GM12878 (cell line): Measurements from ENCODE around the gene ANKMY2. TPM values are rescaled to one million over a fixed set of nuclear protein-coding genes. Genes with fewer than 3 reads are reported as not detected.

Experiments used
- ASH2L ChIP-seq: fragments of 300-600, 200-600 bp; sonication (generic); IDR thresholded peaks from 2 replicates; pipeline ENCODE4 v1.6.1; 2017; ENCODE audit warnings: low read depth, mild to moderate bottlenecking, borderline replicate concordance
- ATF3 ChIP-seq: IDR thresholded peaks from 2 replicates; pipeline ENCODE4 v1.6.1; 2011; ENCODE audit warnings: low read depth, mild to moderate bottlenecking, low read length, moderate library complexity, borderline replicate concordance; ENCODE audit errors: extremely low read depth
- ATF7 ChIP-seq: fragments of 450-650 bp; IDR thresholded peaks from 2 replicates; pipeline ENCODE4 v1.6.1; 2016; ENCODE audit warnings: low read depth, mild to moderate bottlenecking
- CHD4 ChIP-seq: fragments of 200-600 bp; sonication (generic); IDR thresholded peaks from 2 replicates; pipeline ENCODE4 v1.6.1; 2016; ENCODE audit warnings: mild to moderate bottlenecking
- CREB1 ChIP-seq: IDR thresholded peaks from 2 replicates; pipeline ENCODE4 v1.6.1; 2012; ENCODE audit warnings: low read depth, mild to moderate bottlenecking, inconsistent platforms
- E4F1 ChIP-seq: fragments of 450-650 bp; IDR thresholded peaks from 2 replicates; pipeline ENCODE4 v1.6.1; 2018; ENCODE audit warnings: borderline replicate concordance, mild to moderate bottlenecking; ENCODE audit not compliant: partially characterized antibody
- EP300 ChIP-seq, 2 experiments: fragments of 150-350 bp in 1 of 2; IDR thresholded peaks; 2 replicates each; pipeline ENCODE4 v1.6.1; 2011 to 2012; ENCODE audit warnings: low read depth in 2 of 2, low read length in 2 of 2, borderline replicate concordance in 1 of 2, improper control_type of control experiment in 1 of 2, inconsistent platforms in 1 of 2; ENCODE audit not compliant: control insufficient read depth in 1 of 2
- ETV6 ChIP-seq, 2 experiments: fragments of 450-650 bp in 1 of 2; IDR thresholded peaks in 1 of 2; conservative IDR thresholded peaks in 1 of 2; 2 replicates each; pipeline ENCODE4 v1.6.1; 2014; ENCODE audit warnings: antibody characterized with exemption in 1 of 2, borderline replicate concordance in 1 of 2, low read depth in 1 of 2, mild to moderate bottlenecking in 1 of 2, moderate library complexity in 1 of 2
- IKZF2 ChIP-seq, 2 experiments: fragments of 450-650 bp; IDR thresholded peaks; 2 replicates each; pipeline ENCODE4 v1.6.1; 2017; ENCODE audit warnings: mild to moderate bottlenecking in 2 of 2, moderate library complexity in 2 of 2
- IRF4 ChIP-seq: IDR thresholded peaks from 2 replicates; pipeline ENCODE4 v1.6.1; 2011; ENCODE audit warnings: low read depth, low read length
- JUNB ChIP-seq: IDR thresholded peaks from 2 replicates; pipeline ENCODE4 v1.6.1; 2016; ENCODE audit warnings: antibody characterized with exemption, mild to moderate bottlenecking
- JUND ChIP-seq: IDR thresholded peaks from 2 replicates; pipeline ENCODE4 v1.6.1; 2012; ENCODE audit warnings: low read depth, mild to moderate bottlenecking, low read length, improper control_type of control experiment, moderate library complexity
- NKRF ChIP-seq: fragments of 450-650 bp; conservative IDR thresholded peaks from 2 replicates; pipeline ENCODE4 v1.6.1; 2017; ENCODE audit warnings: mild to moderate bottlenecking, moderate library complexity
- PAX5 ChIP-seq: IDR thresholded peaks from 2 replicates; pipeline ENCODE4 v1.6.1; 2011; ENCODE audit warnings: low read depth, low read length, borderline replicate concordance
- PKNOX1 ChIP-seq: fragments of 450-650 bp; IDR thresholded peaks from 2 replicates; pipeline ENCODE4 v1.6.1; 2016; ENCODE audit warnings: mild to moderate bottlenecking
- POLR2A ChIP-seq: IDR thresholded peaks from 2 replicates; pipeline ENCODE4 v1.6.1; 2011; ENCODE audit warnings: low read depth, mild to moderate bottlenecking, low read length
- POU2F2 ChIP-seq: IDR thresholded peaks from 3 replicates; pipeline ENCODE4 v1.6.1; 2011; ENCODE audit warnings: low read depth, mild to moderate bottlenecking, low read length, borderline replicate concordance
- PRDM15 ChIP-seq: fragments of 450-650 bp; formaldehyde crosslinking; IDR thresholded peaks from 2 replicates; pipeline ENCODE4 v1.4.0; 2020; ENCODE audit warnings: mild to moderate bottlenecking, moderate library complexity
- SMAD5 ChIP-seq: IDR thresholded peaks from 2 replicates; pipeline ENCODE4 v1.6.1; 2016; ENCODE audit warnings: antibody characterized with exemption, low read depth
- polyA plus RNA-seq, 11 experiments: library from polyadenylated mRNA; depleted of rRNA in 4 of 11; unstranded in 6 of 11; stranded (reverse) in 5 of 11; fragments of >200 nt; fragmentation: Nextera tagmentation in 4 of 11; fragmentation: Illumina TruSeq in 1 of 11; extraction: Ambion mirVana in 4 of 11; extraction: Trizol in 1 of 11; gene quantifications; 1 replicate in 1 of 11; 2 replicates in 10 of 11; pipeline versions ENCODE4 v1.2.1 to v1.2.3, GENCODE V29; 2011 to 2016; ENCODE audit warnings: inconsistent platforms in 2 of 11, missing spikeins in 2 of 11, low read depth in 1 of 11
- total RNA-seq, 4 experiments: library from RNA; depleted of rRNA in 3 of 4; stranded (reverse); fragments of >200 nt in 3 of 4; fragmentation: Illumina TruSeq in 1 of 4; extraction: Trizol in 1 of 4; gene quantifications; 2 replicates each; pipeline versions ENCODE4 v1.2.1 to v1.2.3, GENCODE V29; 2013 to 2021

The ANKMY2 gene
- total and polyA plus RNA-seq, 10 of the 15 experiments (the other 5 are each of a cell fraction or from before 2014, with no cell fraction given), result 0.10 to 0.48 (median 0.29) TPM

- TF ChIP-seq EP300 (IDR thresholded peaks at IDR 0.05; ENCODE audit: borderline replicate concordance in 1 of 2, control insufficient read depth in 1 of 2, low read depth in 2 of 2, low read length in 2 of 2), result no peak
- no peak for TF ChIP-seq SMAD5
- TF ChIP-seq CREB1, result 0 out of 2 replicates have a peak, but pooled peaks have one; percentile 39
- no peak for TF ChIP-seq POLR2A
- no peak for TF ChIP-seq NKRF
- TF ChIP-seq E4F1, result no peak
- no peak for TF ChIP-seq ASH2L
- no peak for TF ChIP-seq JUND
- peak; percentile 84 for TF ChIP-seq PKNOX1
- no peak for TF ChIP-seq POU2F2
- no peak for TF ChIP-seq CHD4
- TF ChIP-seq ATF3, result no peak
- no peak for TF ChIP-seq PRDM15 (CRISPR knock-in tag)
- 0 out of 4 replicates have a peak, but pooled peaks of 1 of the 2 experiments have one; percentile 23 for TF ChIP-seq ETV6 (conservative IDR thresholded peaks at IDR 0.05 in 1 of 2, IDR thresholded peaks at IDR 0.05 in 1 of 2; ENCODE audit: borderline replicate concordance in 1 of 2, low read depth in 1 of 2)
- no peak for TF ChIP-seq PAX5
- TF ChIP-seq IKZF2 (IDR thresholded peaks at IDR 0.05), result peak; percentile 27 to 39; a peak in 2 of 4 replicates
- peak; percentile 93 for TF ChIP-seq JUNB
- 0 out of 2 replicates have a peak, but pooled peaks have one; percentile 21 for TF ChIP-seq IRF4
- TF ChIP-seq ATF7, result peak; percentile 40
Measured at GRCh38 chr7:16619979-16620408, 25.6 kb downstream of the ANKMY2 start (continued).
